IMR-90 (cell line): ENCODE results near the gene RASSF4. TPM values are rescaled to one million over a fixed set of nuclear protein-coding genes. Genes with fewer than 3 reads are reported as not detected.

ENCODE experiments used
- ATAC-seq: fragments of 200-7000 bp; cut with Tn5 transposase; 2 replicates; pipeline ENCODE4 v1.9.1; 2020; ENCODE audit warnings: low read depth, mild to moderate bottlenecking, moderate library complexity
- BruUV-seq: library from RNA; stranded (reverse); fragments of 400-500 nt; replicated peaks from 2 replicates; lab custom pipeline; 2021; lab: Mats Ljungman, UMichigan
- CTCF ChIA-PET: fragments of 300-600 bp; formaldehyde crosslinking; extraction: SDS; loops from one replicate; lab custom pipeline; 2021; ENCODE audit warnings: antibody characterized with exemption; lab: Yijun Ruan, JAX
- POLR2A ChIA-PET: fragments of 300-600 bp; sonication (Branson Sonifier 250); formaldehyde crosslinking; loops from one replicate; lab custom pipeline; 2022; ENCODE audit warnings: antibody characterized with exemption; ENCODE audit not compliant: unreplicated experiment; lab: Charles Lee
- DNase-seq: peaks from one replicate; pipeline ENCODE4 v3.0.0; 2013
- H2AFZ ChIP-seq: replicated peaks from 2 replicates; pipeline ENCODE3; 2013; ENCODE audit warnings: low read length, mild to moderate bottlenecking; ENCODE audit not compliant: poor library complexity
- H2AK5ac ChIP-seq: 2 replicates; pipeline ENCODE4 v1.6.1; 2013; ENCODE audit warnings: low read depth, low read length, inconsistent platforms
- H2AK9ac ChIP-seq: replicated peaks from 2 replicates; pipeline ENCODE3; 2013; ENCODE audit warnings: mild to moderate bottlenecking, low read depth, low read length, moderate library complexity; ENCODE audit not compliant: poor library complexity
- H2BK120ac ChIP-seq: 2 replicates; pipeline ENCODE4 v1.6.1; 2013; ENCODE audit warnings: low read depth, low read length, inconsistent platforms
- H2BK15ac ChIP-seq: 3 replicates; pipeline ENCODE4 v1.6.1; 2013; ENCODE audit warnings: low read depth, low read length, inconsistent platforms
- H2BK20ac ChIP-seq: 2 replicates; pipeline ENCODE4 v1.6.1; 2013; ENCODE audit warnings: low read depth, mild to moderate bottlenecking, inconsistent platforms, low read length, moderate library complexity
- H2BK5ac ChIP-seq: 2 replicates; pipeline ENCODE4 v1.6.1; 2013; ENCODE audit warnings: mild to moderate bottlenecking, low read depth, low read length, inconsistent platforms; ENCODE audit not compliant: poor library complexity, severe bottlenecking
- H3K14ac ChIP-seq: replicated peaks from 2 replicates; pipeline ENCODE4 v1.6.1; 2013; ENCODE audit warnings: low read depth, low read length, inconsistent platforms
- H3K18ac ChIP-seq: 2 replicates; pipeline ENCODE4 v1.6.1; 2013; ENCODE audit warnings: low read depth, low read length, control low read depth
- H3K23ac ChIP-seq: 2 replicates; pipeline ENCODE4 v1.6.1; 2013; ENCODE audit warnings: low read depth, low read length, inconsistent platforms
- H3K27ac ChIP-seq: 2 replicates; pipeline ENCODE4 v1.5.1; 2013; ENCODE audit warnings: mild to moderate bottlenecking, control low read depth, low read length; ENCODE audit not compliant: insufficient read depth
- H3K27me3 ChIP-seq: 2 replicates; pipeline ENCODE4 v1.6.1; 2013; ENCODE audit warnings: low read length; ENCODE audit not compliant: control insufficient read depth, insufficient read depth
- H3K36me3 ChIP-seq: 2 replicates; pipeline ENCODE4 v1.6.1; 2013; ENCODE audit warnings: low read length, mixed read lengths; ENCODE audit not compliant: control insufficient read depth, insufficient read depth
- H3K4ac ChIP-seq: 2 replicates; pipeline ENCODE4 v1.6.1; 2013; ENCODE audit warnings: low read depth, low read length, inconsistent platforms
- H3K4me1 ChIP-seq: 2 replicates; pipeline ENCODE4 v1.6.1; 2013; ENCODE audit warnings: low read length, mixed read lengths; ENCODE audit not compliant: control insufficient read depth, insufficient read depth
- H3K4me2 ChIP-seq: 2 replicates; pipeline ENCODE4 v1.6.1; 2013; ENCODE audit warnings: low read depth, mild to moderate bottlenecking, control low read depth, low read length, moderate library complexity
- H3K4me3 ChIP-seq: 2 replicates; pipeline ENCODE4 v1.5.1; 2013; ENCODE audit warnings: low read depth, mild to moderate bottlenecking, control low read depth, low read length, moderate library complexity; ENCODE audit not compliant: insufficient read depth
- H3K56ac ChIP-seq: 2 replicates; pipeline ENCODE4 v1.6.1; 2013; ENCODE audit warnings: low read length, inconsistent platforms; ENCODE audit not compliant: insufficient read depth; ENCODE audit errors: extremely low read depth
- H3K79me1 ChIP-seq, 2 experiments: 2 replicates each; pipeline ENCODE4 v1.6.1; 2013; ENCODE audit warnings: low read length in 2 of 2, inconsistent platforms in 1 of 2, low read depth in 1 of 2
- H3K9ac ChIP-seq: 2 replicates; pipeline ENCODE4 v1.6.1; 2013; ENCODE audit warnings: low read depth, low read length, control low read depth
- H3K9me1 ChIP-seq: 2 replicates; pipeline ENCODE4 v1.6.1; 2013; ENCODE audit warnings: low read length, inconsistent platforms; ENCODE audit not compliant: insufficient read depth
- H3K9me3 ChIP-seq: 2 replicates; pipeline ENCODE4 v1.6.1; 2013; ENCODE audit warnings: low read length; ENCODE audit not compliant: control insufficient read depth, insufficient read depth
- H4K20me1 ChIP-seq: 2 replicates; pipeline ENCODE4 v1.6.1; 2013; ENCODE audit warnings: low read length, inconsistent platforms; ENCODE audit not compliant: insufficient read depth
- H4K5ac ChIP-seq: 2 replicates; pipeline ENCODE4 v1.6.1; 2013; ENCODE audit warnings: mild to moderate bottlenecking, low read depth, low read length, control low read depth
- H4K8ac ChIP-seq, 2 experiments: 2 replicates each; pipeline ENCODE4 v1.6.1; 2013; ENCODE audit warnings: low read depth in 2 of 2, low read length in 2 of 2, control low read depth in 1 of 2, inconsistent platforms in 1 of 2
- H4K91ac ChIP-seq: 2 replicates; pipeline ENCODE4 v1.6.1; 2013; ENCODE audit warnings: low read depth, low read length, inconsistent platforms; ENCODE audit not compliant: insufficient read depth
- BHLHE40 ChIP-seq: fragments of 150-350 bp; IDR thresholded peaks from 2 replicates; pipeline ENCODE4 v1.6.1; 2016; ENCODE audit warnings: mild to moderate bottlenecking, low read depth, low read length
- CEBPB ChIP-seq: IDR thresholded peaks from 2 replicates; pipeline ENCODE4 v1.6.1; 2012; ENCODE audit warnings: low read depth, low read length, improper control_type of control experiment
- CHD1 ChIP-seq: IDR thresholded peaks from 2 replicates; pipeline ENCODE4 v1.6.1; 2012; ENCODE audit warnings: low read depth, low read length, improper control_type of control experiment
- FOS ChIP-seq: fragments of 150-350 bp; IDR thresholded peaks from 2 replicates; pipeline ENCODE4 v1.6.1; 2016; ENCODE audit warnings: low read depth, low read length
- MAFK ChIP-seq: IDR thresholded peaks from 2 replicates; pipeline ENCODE4 v1.6.1; 2012; ENCODE audit warnings: low read depth, low read length, improper control_type of control experiment
- MAZ ChIP-seq: IDR thresholded peaks from 2 replicates; pipeline ENCODE4 v1.6.1; 2012; ENCODE audit warnings: low read depth, mild to moderate bottlenecking, low read length, improper control_type of control experiment, moderate library complexity, borderline replicate concordance
- MXI1 ChIP-seq: IDR thresholded peaks from 2 replicates; pipeline ENCODE4 v1.6.1; 2012; ENCODE audit warnings: low read depth, mild to moderate bottlenecking, low read length, moderate library complexity, borderline replicate concordance
- POLR2A ChIP-seq: IDR thresholded peaks from 2 replicates; pipeline ENCODE4 v1.6.1; 2012; ENCODE audit warnings: mild to moderate bottlenecking, low read depth, low read length
- WGBS, 2 experiments: methylation state at CpG; one replicate each; pipeline versions ENCODE4 v1.1.5 to v1.1.7; 2013; ENCODE audit warnings: missing lambda C conversion rate in 2 of 2; ENCODE audit not compliant: insufficient read length in 1 of 2; ENCODE audit errors: extremely low coverage in 2 of 2; 5-methylcytosine and 5-hydroxymethylcytosine counted together
- dilution Hi-C: fragments of 300-500 bp; cut with HindIII; formaldehyde crosslinking; loops from one replicate; pipeline ENCODE4 v1.14.3; 2018; ENCODE audit warnings: low sequenced_read_pairs; ENCODE audit not compliant: unreplicated experiment
- in situ Hi-C: fragments of 300-500 bp; cut with MboI; formaldehyde crosslinking; loops from 3 replicates; pipeline ENCODE4 v1.14.3; 2019; ENCODE audit warnings: low sequenced_read_pairs, inconsistent platforms, mixed read lengths
- intact Hi-C: fragments of 100-400 bp; cut with micrococcal nuclease; formaldehyde crosslinking; loops from 2 replicates; pipeline ENCODE4 v1.10.0; 2022
- polyA plus RNA-seq, 3 experiments: library from polyadenylated mRNA; depleted of rRNA; stranded (reverse); fragments of >200 nt; gene quantifications; 2 replicates each; pipeline ENCODE4 v1.2.3, GENCODE V29; 2012; ENCODE audit warnings: low replicate concordance in 1 of 3
- total RNA-seq: library from RNA; depleted of rRNA; stranded (reverse); fragments of >200 nt; gene quantifications from 2 replicates; pipeline ENCODE4 v1.2.3, GENCODE V29; 2012
- TF ChIP-seq, protein P1 (sequence below): fragments of 150-350 bp; IDR thresholded peaks from 2 replicates; pipeline ENCODE4 v1.6.1; 2017; ENCODE audit warnings: mild to moderate bottlenecking, antibody characterized with exemption, low read length, low read depth

Gene RASSF4
- total and polyA plus RNA-seq, 2 of the 4 experiments (the other 2 are of a cell fraction) = 5.9 to 8.6 TPM

DNA sequence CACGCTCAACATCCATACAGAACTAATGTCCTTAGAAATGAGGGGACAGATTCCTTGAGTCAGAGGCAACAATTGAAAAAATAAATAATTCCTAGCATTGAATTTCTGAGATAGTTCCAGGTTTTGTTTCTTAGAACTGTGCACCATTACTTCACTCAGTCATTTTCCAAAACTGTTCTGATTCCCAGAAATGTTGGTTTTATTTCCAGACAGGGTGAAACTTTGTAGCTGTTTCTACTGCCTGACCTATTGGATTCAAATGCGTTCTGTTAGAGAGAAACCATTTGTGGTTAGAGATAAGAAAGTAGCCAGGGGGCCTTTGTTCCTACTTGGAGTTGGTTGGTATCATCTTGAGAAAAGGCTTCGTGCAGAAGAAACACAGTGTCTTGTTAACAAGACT is 27.1 kb downstream of the RASSF4 start:
- Histone ChIP-seq H3K4me3 (no peak overlapping the region), H3K36me3 (peaks cover 7% of the 10 kb centered on the region; the same call in 1 of the 2 replicates), H3K4ac (peak overlapping the region; percentile 74), H2BK5ac (peak overlapping the region; percentile 76), H3K56ac (peak overlapping the region; percentile 60; the same call in 1 of the 2 replicates), H2AK9ac (no peak overlapping the region), H2BK20ac (peak overlapping the region; percentile 88), H3K9me3 (no peaks in the 10 kb centered on the region), H3K9me1 (peaks cover 36% of the 10 kb centered on the region), H3K18ac (peak overlapping the region; percentile 93), H2BK15ac (peak overlapping the region; percentile 82; the same call in 2 of the 3 replicates), H4K5ac (peak overlapping the region; percentile 87), H3K27ac (peak overlapping the region; percentile 70; the same call in 1 of the 2 replicates), H3K4me2 (peak overlapping the region; percentile 27; the same call in 1 of the 2 replicates), H3K23ac (peak overlapping the region; percentile 83), H3K27me3 (no peaks in the 10 kb centered on the region), H2BK120ac (peak overlapping the region; percentile 86), H3K79me1 (peaks cover 0 to 10% of the 10 kb centered on the region in 2 experiments; a peak in 1 of 4 replicates), H3K14ac (peak overlapping the region; percentile 87), H4K8ac (peak overlapping the region; percentile 13 to 65; a peak in 2 of 4 replicates), H3K4me1 (peaks cover 53% of the 10 kb centered on the region), H3K9ac (peak overlapping the region; percentile 46; the same call in 1 of the 2 replicates), H2AK5ac (peak overlapping the region; percentile 81; the same call in 1 of the 2 replicates), H4K20me1 (no peaks in the 10 kb centered on the region), H2AFZ (no peak overlapping the region), H4K91ac (peak overlapping the region; percentile 80)
- TF ChIP-seq BHLHE40 = no peak
- no peak for TF ChIP-seq POLR2A
- no peak for TF ChIP-seq MAFK
- no peak for TF ChIP-seq MAZ
- no peak for TF ChIP-seq FOS
- TF ChIP-seq MXI1 = no peak
- TF ChIP-seq, protein P1, sequence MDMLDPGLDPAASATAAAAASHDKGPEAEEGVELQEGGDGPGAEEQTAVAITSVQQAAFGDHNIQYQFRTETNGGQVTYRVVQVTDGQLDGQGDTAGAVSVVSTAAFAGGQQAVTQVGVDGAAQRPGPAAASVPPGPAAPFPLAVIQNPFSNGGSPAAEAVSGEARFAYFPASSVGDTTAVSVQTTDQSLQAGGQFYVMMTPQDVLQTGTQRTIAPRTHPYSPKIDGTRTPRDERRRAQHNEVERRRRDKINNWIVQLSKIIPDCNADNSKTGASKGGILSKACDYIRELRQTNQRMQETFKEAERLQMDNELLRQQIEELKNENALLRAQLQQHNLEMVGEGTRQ = no peak
- no peak for TF ChIP-seq CHD1
- no peak for TF ChIP-seq CEBPB
- DNase-seq (peak; percentile 64), ATAC-seq (peak; percentile 19)
- ChIA-PET POLR2A (no interaction called here), CTCF (interaction anchor here (0.6 to 2.2 kb wide), 2 partner anchors 14 to 54 kb away, joined by 5 to 8 read pairs; no protein-coding TSS in a partner anchor)
- in situ Hi-C loops (loop anchor here (25.0 kb wide), 4 partner anchors 1026 to 1849 kb away; partner anchors contain the start of genes CSGALNACT2 and HNRNPF), intact Hi-C loops (loop anchor here (1.0 kb wide), 1 partner anchor 8 kb away; no protein-coding TSS in a partner anchor), dilution Hi-C loops (no loop called here)
- WGBS, 2 experiments = 0% methylated on average over 1 of the region's 3 CpGs; no CpG with 5 or more reads in 1 of the 2 experiments
- no TSS peak for BruUV-seq
